ENCODE measurements around the gene RUNX1.
A peak's percentile ranks its signal among the peaks of the same experiment; 100 is the strongest.
"Not testable (repeated sequence)": the region's sequence is repeated elsewhere in the genome, so short reads cannot be mapped to it uniquely, and the experiment has no call there.

Gene RUNX1

GRCh38 chr21:34966881-34967280 lies 82.2 kb downstream of the RUNX1 start:
- not testable (repeated sequence) for DNase-seq

GRCh38 chr21:34965200-34966174 lies 83.6 kb downstream of the RUNX1 start:
- no peak for DNase-seq

- no peak for DNase-seq
Measured at GRCh38 chr21:34962586-34963222, 86.4 kb downstream of the RUNX1 start.

GRCh38 chr21:34962136-34962535 lies 87.0 kb downstream of the RUNX1 start:
- no peak for DNase-seq

DNA sequence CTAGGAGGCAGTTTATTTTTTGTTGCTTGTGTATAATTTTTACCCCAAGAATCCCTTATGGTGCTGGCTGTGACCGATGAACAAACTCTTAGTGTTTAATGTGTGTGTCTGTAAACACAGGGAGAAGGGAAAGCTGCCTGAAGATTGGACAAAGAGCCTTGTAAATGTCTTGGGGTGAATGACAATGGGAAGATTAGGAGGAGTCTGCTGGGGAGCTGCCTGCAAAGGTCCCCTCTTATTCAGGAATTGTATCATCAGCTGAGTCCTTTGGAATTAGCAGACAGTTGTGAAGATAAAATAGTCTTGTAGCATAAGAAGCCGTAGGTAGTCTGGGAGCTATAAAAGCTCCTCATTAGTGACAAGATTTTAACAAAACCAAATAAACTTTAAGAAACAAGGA lies 88.4 kb downstream of the RUNX1 start:
- no peak for DNase-seq

DNA sequence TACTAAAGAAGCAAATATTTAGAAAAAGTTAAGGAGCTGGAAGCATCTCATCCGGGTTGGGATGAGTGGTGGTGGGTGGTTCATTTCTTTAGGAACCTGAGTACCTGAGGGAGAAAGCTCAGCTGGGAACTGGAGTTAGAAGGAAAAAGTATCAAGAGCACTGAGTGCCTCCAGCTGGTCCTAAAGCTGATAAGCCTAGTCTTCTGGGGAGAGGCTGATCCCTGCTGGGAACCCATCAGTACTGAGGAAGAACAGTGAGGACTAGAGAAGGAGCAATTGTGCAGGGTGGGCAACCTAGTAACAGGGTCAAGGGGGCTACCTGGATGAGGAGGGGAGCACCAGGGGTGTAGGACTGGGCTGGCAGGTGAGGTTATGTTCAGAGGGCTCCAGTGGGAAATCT lies 89.5 kb downstream of the RUNX1 start:
- no peak for DNase-seq

DNA sequence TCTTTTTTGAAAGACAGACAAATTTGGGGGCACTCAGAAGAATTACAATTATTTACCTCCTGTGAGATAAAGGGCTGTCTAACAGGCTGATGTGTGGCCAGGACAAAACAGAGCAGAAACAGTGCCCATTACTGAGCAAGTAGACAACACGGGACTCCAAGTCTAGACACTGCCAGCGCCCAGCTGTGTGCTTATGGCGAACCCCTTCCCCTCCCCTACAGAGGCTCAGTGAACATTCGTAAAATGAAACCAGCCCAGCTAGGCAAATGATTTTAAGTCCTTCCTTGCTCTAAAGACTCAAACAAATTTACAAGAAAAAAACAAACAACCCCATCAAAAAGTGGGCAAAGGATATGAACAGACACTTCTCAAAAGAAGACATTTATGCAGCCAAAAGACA lies 91.1 kb downstream of the RUNX1 start:
- DNase-seq = no peak

GRCh38 chr21:34956416-34957316 lies 92.4 kb downstream of the RUNX1 start:
- no peak for DNase-seq

DNA sequence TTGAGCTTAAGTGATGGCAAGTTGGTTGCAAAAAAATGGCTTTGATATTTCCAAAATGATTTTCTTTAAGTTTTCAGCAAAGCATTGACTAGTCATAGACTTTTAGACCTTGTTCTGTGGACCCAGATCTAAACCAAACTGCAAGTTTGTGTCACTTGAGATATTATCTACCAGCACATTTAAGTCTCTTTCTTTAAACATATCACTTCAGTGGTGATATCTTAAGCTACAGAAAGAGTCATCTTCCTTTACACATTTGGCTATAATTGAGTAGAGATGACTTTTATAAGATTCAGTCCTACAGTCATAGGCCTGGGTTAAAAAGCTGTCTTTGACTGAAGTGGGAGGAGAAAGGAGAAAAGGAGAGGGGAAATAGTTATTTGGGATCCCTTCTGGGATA lies 95.2 kb downstream of the RUNX1 start:
- no peak for DNase-seq

- peak; percentile 51 for DNase-seq
Measured at GRCh38 chr21:34952701-34953100, 96.4 kb downstream of the RUNX1 start.

GRCh38 chr21:34951868-34952267 lies 97.2 kb downstream of the RUNX1 start:
- DNase-seq = not testable (repeated sequence)

GRCh38 chr21:34950980-34951379 lies 98.1 kb downstream of the RUNX1 start:
- DNase-seq = no peak

DNA sequence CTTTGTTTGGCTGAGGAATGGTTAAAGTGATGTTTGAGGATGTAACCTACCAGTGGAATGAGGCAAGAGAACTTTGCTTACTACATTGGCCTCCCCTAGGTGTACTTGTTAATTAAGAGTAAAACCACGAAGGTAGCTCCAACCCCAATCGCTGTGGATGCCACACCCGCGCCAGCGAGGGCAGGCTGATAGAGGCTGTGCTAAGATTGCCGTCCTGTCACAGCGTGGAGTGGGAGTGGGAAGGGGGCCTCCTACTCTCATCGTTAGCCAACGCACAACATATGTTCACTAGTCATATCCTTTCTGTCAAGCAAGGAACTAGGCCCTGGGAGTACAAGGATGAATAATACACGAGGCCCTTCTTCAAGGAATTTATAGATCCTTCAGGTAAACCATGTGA lies 99.6 kb downstream of the RUNX1 start:
- DNase-seq = no peak

- no peak for DNase-seq
Measured at GRCh38 chr21:34949030-34949429, 100.1 kb downstream of the RUNX1 start.

DNA sequence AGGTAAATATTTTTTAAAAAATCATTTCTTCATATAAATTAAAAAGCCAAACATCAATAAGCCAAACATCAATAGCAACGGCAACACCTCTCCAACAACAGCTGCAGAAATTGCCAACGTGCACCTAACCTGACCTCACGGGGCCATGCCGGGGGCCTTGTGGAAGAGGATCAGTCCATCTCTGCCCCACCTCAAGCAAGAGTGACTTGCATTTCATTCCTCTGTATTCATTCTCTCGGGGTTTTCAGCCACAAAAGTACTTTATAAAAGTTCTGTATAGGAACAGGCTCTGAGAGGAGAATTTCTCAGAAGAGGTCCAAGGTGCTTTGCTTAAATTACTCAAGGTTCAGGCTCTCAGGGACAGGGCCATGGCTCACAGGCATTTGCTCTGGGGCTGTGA lies 100.9 kb downstream of the RUNX1 start:
- no peak for DNase-seq

DNA sequence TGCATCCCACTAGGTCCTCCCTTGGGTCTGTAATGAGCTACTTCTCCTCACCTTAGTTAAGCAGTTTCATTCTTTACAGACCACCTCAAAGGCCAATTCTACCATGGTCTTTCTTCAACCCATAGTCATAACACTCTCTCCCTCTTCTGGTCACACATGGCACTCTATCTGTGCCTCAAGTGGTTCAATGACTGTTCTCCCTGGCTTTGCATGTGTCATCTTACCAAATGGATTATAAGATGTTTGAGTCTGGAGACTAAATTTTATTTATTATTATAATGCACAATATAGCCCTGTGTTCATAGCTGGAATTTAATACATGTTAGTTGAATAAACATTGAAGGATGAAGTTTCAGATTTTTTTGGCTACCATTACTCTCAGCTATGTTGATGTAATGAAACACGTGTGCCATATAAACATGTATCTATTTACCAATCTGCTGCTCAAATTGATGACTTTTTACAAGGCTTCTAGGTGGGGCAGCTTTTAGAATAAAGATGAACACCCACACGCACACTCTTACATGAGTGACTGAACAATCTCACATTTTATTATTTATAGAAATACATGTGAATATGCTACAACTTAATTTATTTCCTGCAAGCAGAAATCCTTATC lies 102.1 kb downstream of the RUNX1 start:
- DNase-seq = no peak

DNA sequence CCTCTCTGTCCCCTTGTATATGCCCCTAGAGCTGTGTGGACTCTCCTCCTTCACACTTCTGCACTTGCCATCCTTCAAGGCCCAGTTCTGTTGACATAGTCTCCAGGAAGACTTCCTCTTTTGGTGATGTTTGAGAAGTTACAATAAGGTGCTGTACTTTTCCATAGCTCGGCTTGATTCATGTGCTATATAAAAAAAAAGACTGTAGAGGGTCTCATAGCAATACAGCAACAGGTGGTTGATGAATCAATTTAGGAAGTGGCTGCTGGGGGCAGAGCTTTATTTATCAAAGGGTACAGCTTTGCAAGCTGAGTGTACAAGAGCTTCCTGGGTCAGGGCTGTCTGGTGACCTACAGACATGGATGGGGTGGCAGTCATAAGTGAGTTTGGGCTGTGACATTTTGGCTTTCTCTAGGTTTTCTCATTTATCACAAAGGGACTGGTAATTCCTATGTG lies 102.7 kb downstream of the RUNX1 start:
- DNase-seq = no peak

DNA sequence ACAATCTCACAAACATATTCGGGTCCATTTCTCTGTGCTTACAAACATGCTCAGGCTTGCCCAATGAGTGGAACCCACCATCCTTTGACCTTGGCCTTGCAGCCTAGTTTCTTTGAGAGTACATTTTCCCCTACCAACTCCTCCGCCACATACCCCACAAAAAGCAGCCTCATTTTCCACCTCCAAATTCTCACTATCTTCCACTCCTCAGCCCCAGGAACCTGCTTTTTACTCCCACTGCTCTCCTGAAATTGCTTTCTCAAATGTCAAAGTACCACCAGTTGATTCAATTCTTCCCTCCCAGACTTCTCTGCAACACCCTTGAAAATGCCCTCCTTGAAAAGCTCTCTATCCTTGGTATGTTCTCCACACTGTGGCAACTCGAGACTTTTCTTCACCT lies 103.8 kb downstream of the RUNX1 start:
- DNase-seq = no peak

- no peak for DNase-seq
Measured at GRCh38 chr21:34944015-34944755, 104.9 kb downstream of the RUNX1 start.

GRCh38 chr21:34942911-34943310 lies 106.2 kb downstream of the RUNX1 start:
- no peak for DNase-seq

GRCh38 chr21:34941162-34941561 lies 107.9 kb downstream of the RUNX1 start:
- DNase-seq = no peak
